Ectodermal cell (in vitro differentiated cells): Measurements from ENCODE around the gene INHBC.

ENCODE experiments used
- H3K27ac ChIP-seq: 2 replicates; pipeline ENCODE4 v1.7.0; 2013; ENCODE audit warnings: mild to moderate bottlenecking, low read depth, low read length; ENCODE audit not compliant: insufficient read depth, poor library complexity, severe bottlenecking
- H3K27me3 ChIP-seq: 2 replicates; pipeline ENCODE4 v1.7.0; 2013; ENCODE audit warnings: mild to moderate bottlenecking, low read length; ENCODE audit not compliant: insufficient read depth, control insufficient read depth, poor library complexity, severe bottlenecking
- H3K36me3 ChIP-seq: one replicate; pipeline ENCODE4 v1.7.0; 2013; ENCODE audit warnings: low read length; ENCODE audit not compliant: control insufficient read depth, insufficient read depth
- H3K4me1 ChIP-seq: one replicate; pipeline ENCODE4 v1.7.0; 2013; ENCODE audit warnings: low read length; ENCODE audit not compliant: control insufficient read depth, insufficient read depth
- H3K4me3 ChIP-seq: 2 replicates; pipeline ENCODE4 v1.7.0; 2013; ENCODE audit warnings: low read depth, low read length, control low read depth; ENCODE audit not compliant: insufficient read depth
- H3K9me3 ChIP-seq: 2 replicates; pipeline ENCODE4 v1.7.0; 2013; ENCODE audit warnings: mild to moderate bottlenecking, low read length, moderate library complexity; ENCODE audit not compliant: control insufficient read depth
- WGBS, 2 experiments: methylation state at CpG; one replicate each; pipeline ENCODE4 v1.1.7; 2013; ENCODE audit warnings: missing lambda C conversion rate in 2 of 2; 5-methylcytosine and 5-hydroxymethylcytosine counted together

Gene INHBC

GRCh38 chr12:57475271-57476161 lies 40.9 kb downstream of the INHBC start:
- peaks cover 76% of the 10 kb centered on the region for H3K27me3 ChIP-seq
- H3K27ac ChIP-seq, result no peak overlapping the region
- no peaks in the 10 kb centered on the region for H3K9me3 ChIP-seq
- no peaks in the 10 kb centered on the region for H3K36me3 ChIP-seq
- 2% methylated on average over 84 of the region's 84 CpGs for WGBS, 2 experiments
- peak overlapping the region; percentile 24 for H3K4me3 ChIP-seq
- H3K4me1 ChIP-seq, result peaks cover 9% of the 10 kb centered on the region

- Histone ChIP-seq H3K27me3 (peaks cover 76% of the 10 kb centered on the region), H3K27ac (no peak overlapping the region), H3K36me3 (no peaks in the 10 kb centered on the region), H3K4me1 (peaks cover 9% of the 10 kb centered on the region), H3K9me3 (no peaks in the 10 kb centered on the region), H3K4me3 (peak overlapping the region; percentile 24)
- WGBS, 2 experiments, result 38 to 41% methylated on average over 29 of the region's 29 CpGs
Observed at GRCh38 chr12:57476162-57476992, 41.8 kb downstream of the INHBC start.

GRCh38 chr12:57476993-57477709 lies 42.6 kb downstream of the INHBC start:
- peaks cover 72% of the 10 kb centered on the region for H3K27me3 ChIP-seq
- no peak overlapping the region for H3K27ac ChIP-seq
- 90 to 93% methylated on average over 15 of the region's 15 CpGs for WGBS, 2 experiments
- H3K4me3 ChIP-seq, result no peak overlapping the region
- H3K36me3 ChIP-seq, result no peaks in the 10 kb centered on the region
- no peaks in the 10 kb centered on the region for H3K9me3 ChIP-seq
- H3K4me1 ChIP-seq, result peaks cover 9% of the 10 kb centered on the region

- WGBS, 2 experiments, result 84 to 89% methylated on average over 11 of the region's 12 CpGs
- no peaks in the 10 kb centered on the region for H3K9me3 ChIP-seq
- peaks cover 64% of the 10 kb centered on the region for H3K27me3 ChIP-seq
Observed at GRCh38 chr12:57477710-57478681, 43.4 kb downstream of the INHBC start.

GRCh38 chr12:57479043-57479375 lies 44.4 kb downstream of the INHBC start:
- no peaks in the 10 kb centered on the region for H3K36me3 ChIP-seq

More at GRCh38 chr12:57477710-57478681, 43.4 kb downstream of the INHBC start:
- H3K4me3 ChIP-seq, result no peak overlapping the region
- H3K4me1 ChIP-seq, result peaks cover 9% of the 10 kb centered on the region
- no peaks in the 10 kb centered on the region for H3K36me3 ChIP-seq
- H3K27ac ChIP-seq, result no peak overlapping the region

GRCh38 chr12:57479376-57480115 lies 45.0 kb downstream of the INHBC start, which contains the start of gene ARHGAP9:
Gene ARHGAP9 (minus strand): TSS chr12:57479866. CDS start chr12:57479406, 460 bp downstream.
- Histone ChIP-seq H3K27me3 (peaks cover 48% of the 10 kb centered on the region), H3K4me3 (no peak within 1 kb of the TSS), H3K27ac (no peak within 1 kb of the TSS), H3K36me3 (no peaks in the 10 kb centered on the region), H3K4me1 (peaks cover 9% of the 10 kb centered on the region), H3K9me3 (no peaks in the 10 kb centered on the region)
- 90 to 92% methylated on average over 6 of the region's 6 CpGs for WGBS, 2 experiments

More at GRCh38 chr12:57479043-57479375, 44.4 kb downstream of the INHBC start:
- H3K4me1 ChIP-seq, result peaks cover 9% of the 10 kb centered on the region
- H3K9me3 ChIP-seq, result no peaks in the 10 kb centered on the region
- no peak overlapping the region for H3K4me3 ChIP-seq
- WGBS, 2 experiments, result 89 to 92% methylated on average over 10 of the region's 10 CpGs
- no peak overlapping the region for H3K27ac ChIP-seq
- H3K27me3 ChIP-seq, result peaks cover 54% of the 10 kb centered on the region

- Histone ChIP-seq H3K27me3 (peaks cover 27% of the 10 kb centered on the region), H3K36me3 (no peaks in the 10 kb centered on the region), H3K4me3 (no peak overlapping the region), H3K4me1 (no peaks in the 10 kb centered on the region), H3K27ac (no peak overlapping the region), H3K9me3 (no peaks in the 10 kb centered on the region)
- WGBS, 2 experiments, result 77 to 94% methylated on average over 1 of the region's 1 CpG
Observed at GRCh38 chr12:57481671-57482070, 47.1 kb downstream of the INHBC start.

- Histone ChIP-seq H3K27ac (no peak overlapping the region), H3K4me3 (no peak overlapping the region), H3K9me3 (no peaks in the 10 kb centered on the region), H3K36me3 (no peaks in the 10 kb centered on the region), H3K4me1 (no peaks in the 10 kb centered on the region), H3K27me3 (peaks cover 9% of the 10 kb centered on the region)
- WGBS, 2 experiments, result 68 to 69% methylated on average over 5 of the region's 5 CpGs
Observed at GRCh38 chr12:57483466-57483865, 48.9 kb downstream of the INHBC start.

GRCh38 chr12:57485695-57486094 lies 51.1 kb downstream of the INHBC start:
- Histone ChIP-seq H3K4me3 (no peak overlapping the region), H3K36me3 (peaks cover 9% of the 10 kb centered on the region), H3K27ac (no peak overlapping the region)

More at GRCh38 chr12:57485695-57486094, 51.1 kb downstream of the INHBC start:
- Histone ChIP-seq H3K27me3 (no peaks in the 10 kb centered on the region), H3K9me3 (no peaks in the 10 kb centered on the region), H3K4me1 (peaks cover 7% of the 10 kb centered on the region)
